ENCODE data around the gene L1TD1. TPM values are rescaled to one million over a fixed set of nuclear protein-coding genes. Genes with fewer than 3 reads are reported as not detected.

The L1TD1 gene
- total and polyA plus RNA-seq, 2 of the 13 experiments (the other 11 are each of a cell fraction or from before 2014, with no cell fraction given), result not detected

GRCh38 chr1:62241371-62242131, 46.9 kb downstream of the L1TD1 start (continued):
- TF ChIP-seq ZNF234 (CRISPR knock-in tag; conservative IDR thresholded peaks at IDR 0.05) (no peak), IRF2 (CRISPR knock-in tag; IDR thresholded peaks at IDR 0.05) (peak; percentile 38; the same call in 1 of the 2 replicates), ATF1 (CRISPR knock-in tag; IDR thresholded peaks at IDR 0.05) (no peak), TBX2 (CRISPR knock-in tag; IDR thresholded peaks at IDR 0.05; ENCODE audit: borderline replicate concordance) (peak; percentile 82), ZNF317 (CRISPR knock-in tag; IDR thresholded peaks at IDR 0.05) (peak; percentile 86), ZNF75D (CRISPR knock-in tag; IDR thresholded peaks at IDR 0.05; ENCODE audit: borderline replicate concordance) (no peak), SNAI1 (CRISPR knock-in tag; IDR thresholded peaks at IDR 0.05; ENCODE audit: borderline replicate concordance) (0 out of 2 replicates have a peak, but pooled peaks have one; percentile 49), HNF4G (IDR thresholded peaks at IDR 0.05; ENCODE audit: borderline replicate concordance, low read depth, low read length) (peak; percentile 7; the same call in 1 of the 2 replicates), HNF4G (CRISPR knock-in tag; IDR thresholded peaks at IDR 0.05; ENCODE audit: borderline replicate concordance, low read depth) (no peak; the same call in 1 of the 2 replicates), ZNF225 (CRISPR knock-in tag; IDR thresholded peaks at IDR 0.05) (no peak), ZNF207 (IDR thresholded peaks at IDR 0.05; ENCODE audit: borderline replicate concordance) (no peak), SIX4 (CRISPR knock-in tag; IDR thresholded peaks at IDR 0.05) (0 out of 2 replicates have a peak, but pooled peaks have one; percentile 31), HMG20A (CRISPR knock-in tag; IDR thresholded peaks at IDR 0.05; ENCODE audit: borderline replicate concordance) (peak; percentile 55), ZNF747 (CRISPR knock-in tag; IDR thresholded peaks at IDR 0.05; ENCODE audit: borderline replicate concordance) (peak; percentile 70; the same call in 1 of the 2 replicates), MIER3 (CRISPR knock-in tag; IDR thresholded peaks at IDR 0.05; ENCODE audit: borderline replicate concordance) (peak; percentile 41; the same call in 1 of the 2 replicates), ZSCAN21 (CRISPR knock-in tag; IDR thresholded peaks at IDR 0.05; ENCODE audit: borderline replicate concordance) (0 out of 2 replicates have a peak, but pooled peaks have one; percentile 54), NRL (CRISPR knock-in tag; IDR thresholded peaks at IDR 0.05; ENCODE audit: borderline replicate concordance) (no peak), SMARCE1 (IDR thresholded peaks at IDR 0.05; ENCODE audit: borderline replicate concordance) (no peak), TCF12 (IDR thresholded peaks at IDR 0.05) (no peak), TCF12 (CRISPR knock-in tag; IDR thresholded peaks at IDR 0.05) (peak; percentile 67), XRCC5 (optimal IDR thresholded peaks at IDR 0.05; ENCODE audit: low read length) (peak; percentile 71), SPEN (CRISPR knock-in tag; IDR thresholded peaks at IDR 0.05; ENCODE audit: low read depth) (peak; percentile 46), TEAD3 (CRISPR knock-in tag; optimal IDR thresholded peaks at IDR 0.05; ENCODE audit: borderline replicate concordance) (peak; percentile 94), ZFX (CRISPR knock-in tag; IDR thresholded peaks at IDR 0.05; ENCODE audit: low read depth) (peak; percentile 90), ZNF780A (CRISPR knock-in tag; IDR thresholded peaks at IDR 0.05) (no peak), ARHGAP35 (CRISPR knock-in tag; IDR thresholded peaks at IDR 0.05; ENCODE audit: borderline replicate concordance) (no peak), HDAC2 (CRISPR knock-in tag; IDR thresholded peaks at IDR 0.05) (peak; percentile 94; the same call in 1 of the 2 replicates), ZSCAN25 (CRISPR knock-in tag; IDR thresholded peaks at IDR 0.05) (0 out of 2 replicates have a peak, but pooled peaks have one; percentile 26), AHR (CRISPR knock-in tag; IDR thresholded peaks at IDR 0.05) (no peak)
- TF ChIP-seq, protein P1, sequence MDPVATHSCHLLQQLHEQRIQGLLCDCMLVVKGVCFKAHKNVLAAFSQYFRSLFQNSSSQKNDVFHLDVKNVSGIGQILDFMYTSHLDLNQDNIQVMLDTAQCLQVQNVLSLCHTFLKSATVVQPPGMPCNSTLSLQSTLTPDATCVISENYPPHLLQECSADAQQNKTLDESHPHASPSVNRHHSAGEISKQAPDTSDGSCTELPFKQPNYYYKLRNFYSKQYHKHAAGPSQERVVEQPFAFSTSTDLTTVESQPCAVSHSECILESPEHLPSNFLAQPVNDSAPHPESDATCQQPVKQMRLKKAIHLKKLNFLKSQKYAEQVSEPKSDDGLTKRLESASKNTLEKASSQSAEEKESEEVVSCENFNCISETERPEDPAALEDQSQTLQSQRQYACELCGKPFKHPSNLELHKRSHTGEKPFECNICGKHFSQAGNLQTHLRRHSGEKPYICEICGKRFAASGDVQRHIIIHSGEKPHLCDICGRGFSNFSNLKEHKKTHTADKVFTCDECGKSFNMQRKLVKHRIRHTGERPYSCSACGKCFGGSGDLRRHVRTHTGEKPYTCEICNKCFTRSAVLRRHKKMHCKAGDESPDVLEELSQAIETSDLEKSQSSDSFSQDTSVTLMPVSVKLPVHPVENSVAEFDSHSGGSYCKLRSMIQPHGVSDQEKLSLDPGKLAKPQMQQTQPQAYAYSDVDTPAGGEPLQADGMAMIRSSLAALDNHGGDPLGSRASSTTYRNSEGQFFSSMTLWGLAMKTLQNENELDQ (CRISPR knock-in tag; IDR thresholded peaks at IDR 0.05; ENCODE audit: borderline replicate concordance), result no peak
